Lower leg skin (tissue), 3 donors: ENCODE measurements around the gene EBF4.

Experiments used
- CTCF ChIP-seq, 3 donors: fragments of 450-650 bp; IDR thresholded peaks; one replicate each; pipeline ENCODE4 v1.5.1; 2016; ENCODE audit warnings: antibody characterized with exemption in 3 of 3, mild to moderate bottlenecking in 3 of 3, moderate library complexity in 2 of 3
- POLR2A ChIP-seq, 2 donors: fragments of 450-650 bp; IDR thresholded peaks; one replicate each; pipeline ENCODE4 v1.6.1; 2016 to 2017; ENCODE audit warnings: antibody characterized with exemption in 2 of 2, mild to moderate bottlenecking in 1 of 2, moderate library complexity in 1 of 2

GRCh38 chr20:2736441-2736840 lies 43.9 kb downstream of the EBF4 start:
- no peak for TF ChIP-seq CTCF (IDR thresholded peaks at IDR 0.05)
- no peak for TF ChIP-seq POLR2A (IDR thresholded peaks at IDR 0.05)
